Activated T-cell treated with anti-CD3 and anti-CD28 coated beads for 4 hours (primary cell): ENCODE data around the gene JPH2.
"Not testable (repeated sequence)": the region's sequence is repeated elsewhere in the genome, so short reads cannot be mapped to it uniquely, and the experiment has no call there.

ENCODE experiments used
- DNase-seq: peaks from one replicate; pipeline ENCODE4 v3.0.0-alpha.2; 2020

The JPH2 gene

GRCh38 chr20:44187054-44187771 is at the start of gene JPH2:
TSS of gene JPH2 (minus strand) at chr20:44187188. CDS start at chr20:44186705, 483 bp downstream.
- no peak for DNase-seq

- DNase-seq: no peak
Measured at GRCh38 chr20:44235702-44236101, 48.7 kb upstream of the JPH2 start.

GRCh38 chr20:44234566-44235317 is 47.8 kb upstream of the JPH2 start:
- DNase-seq: no peak

- DNase-seq: no peak
Measured at GRCh38 chr20:44233436-44234016, 46.5 kb upstream of the JPH2 start.

- DNase-seq: not testable (repeated sequence)
Measured at GRCh38 chr20:44232469-44232856, 45.5 kb upstream of the JPH2 start.

GRCh38 chr20:44231713-44232468 is 44.9 kb upstream of the JPH2 start:
- DNase-seq: no peak

GRCh38 chr20:44231193-44231592 is 44.2 kb upstream of the JPH2 start:
- DNase-seq: no peak

- no peak for DNase-seq
Measured at GRCh38 chr20:44228465-44229258, 41.7 kb upstream of the JPH2 start.

GRCh38 chr20:44224637-44225036 is 37.6 kb upstream of the JPH2 start:
- no peak for DNase-seq

- no peak for DNase-seq
Measured at GRCh38 chr20:44223721-44224120, 36.7 kb upstream of the JPH2 start.

- DNase-seq: no peak
Measured at GRCh38 chr20:44222633-44223368, 35.8 kb upstream of the JPH2 start.

- no peak for DNase-seq
Measured at GRCh38 chr20:44222027-44222426, 35.0 kb upstream of the JPH2 start.

GRCh38 chr20:44221368-44221954 is 34.5 kb upstream of the JPH2 start:
- DNase-seq: no peak

- DNase-seq: no peak
Measured at GRCh38 chr20:44219791-44220190, 32.8 kb upstream of the JPH2 start.

GRCh38 chr20:44219170-44219730 is 32.3 kb upstream of the JPH2 start:
- no peak for DNase-seq

GRCh38 chr20:44218446-44218845 is 31.5 kb upstream of the JPH2 start:
- DNase-seq: no peak

- peak; percentile 51 for DNase-seq
Measured at GRCh38 chr20:44217342-44218092, 30.5 kb upstream of the JPH2 start.

GRCh38 chr20:44215125-44215524 is 28.1 kb upstream of the JPH2 start:
- peak; percentile 64 for DNase-seq

GRCh38 chr20:44212792-44213191 is 25.8 kb upstream of the JPH2 start:
- DNase-seq: no peak
